Stimulated activated CD4-positive, alpha-beta T cell treated with anti-CD3 and anti-CD28 coated beads, Interleukin-4, amount 100 ng/mL, for 1 hour (primary cell): ENCODE results near the gene OBSCN.

ENCODE experiments used
- DNase-seq: peaks from one replicate; pipeline ENCODE4 v3.0.0-alpha.2; 2020

OBSCN gene

GRCh38 chr1:228392111-228392936 lies 184.5 kb downstream of the OBSCN start:
- no peak for DNase-seq

- DNase-seq = no peak
These were observed 185.4 kb downstream of the OBSCN start for GRCh38 chr1:228393268-228393701.

GRCh38 chr1:228393811-228394570 lies 186.1 kb downstream of the OBSCN start:
- no peak for DNase-seq

GRCh38 chr1:228394571-228395394 lies 186.9 kb downstream of the OBSCN start:
- DNase-seq = no peak

GRCh38 chr1:228396770-228397662 lies 189.2 kb downstream of the OBSCN start:
- no peak for DNase-seq

GRCh38 chr1:228397966-228398365 lies 190.1 kb downstream of the OBSCN start:
- DNase-seq = no peak

- no peak for DNase-seq
These were observed 191.1 kb downstream of the OBSCN start for GRCh38 chr1:228398741-228399461.

- DNase-seq = no peak
These were observed 191.8 kb downstream of the OBSCN start for GRCh38 chr1:228399531-228400236.

- no peak for DNase-seq
These were observed 192.4 kb downstream of the OBSCN start for GRCh38 chr1:228400237-228400651.

- no peak for DNase-seq
These were observed 193.0 kb downstream of the OBSCN start for GRCh38 chr1:228400692-228401454.

- no peak for DNase-seq
These were observed 194.2 kb downstream of the OBSCN start for GRCh38 chr1:228401782-228402640.

- DNase-seq = no peak
These were observed 194.8 kb downstream of the OBSCN start for GRCh38 chr1:228402641-228403025.

- no peak for DNase-seq
These were observed 195.4 kb downstream of the OBSCN start for GRCh38 chr1:228403231-228403631.

GRCh38 chr1:228404107-228404720 lies 196.4 kb downstream of the OBSCN start:
- no peak for DNase-seq

GRCh38 chr1:228405200-228405978 lies 197.5 kb downstream of the OBSCN start:
- DNase-seq = no peak

GRCh38 chr1:228405979-228406228 lies 198.1 kb downstream of the OBSCN start:
- no peak for DNase-seq

GRCh38 chr1:228407106-228408040 lies 199.5 kb downstream of the OBSCN start:
- no peak for DNase-seq
